HCT116 (cell line): ENCODE results near the gene E2F1. TPM values are rescaled to one million over a fixed set of nuclear protein-coding genes. Genes with fewer than 3 reads are reported as not detected.

Experiments used
- ATAC-seq: fragments of 200-7000 bp; cut with Tn5 transposase; 2 replicates; pipeline ENCODE4 v1.9.1; 2020; ENCODE audit warnings: mild to moderate bottlenecking, moderate library complexity
- BruUV-seq: library from RNA; stranded (reverse); fragments of 400-500 nt; replicated peaks from 2 replicates; lab custom pipeline; 2021; lab: Mats Ljungman, UMichigan
- CTCF ChIA-PET: fragments of 300-600 bp; sonication (Branson Sonifier 250); formaldehyde crosslinking; loops from one replicate; lab custom pipeline; 2021; ENCODE audit warnings: antibody characterized with exemption; lab: Charles Lee
- POLR2A ChIA-PET: fragments of 300-600, 350-600 bp; sonication (Branson Sonifier 250); formaldehyde crosslinking; loops from one replicate; lab custom pipeline; 2021; ENCODE audit warnings: antibody characterized with exemption; lab: Charles Lee
- RAD21 ChIA-PET, 2 experiments: fragments of 300-600 bp; sonication (Branson Sonifier 250); formaldehyde crosslinking; loops; one replicate each; lab custom pipeline; 2023; ENCODE audit warnings: low total read pairs in 2 of 2; ENCODE audit not compliant: uncharacterized antibody in 2 of 2, unreplicated experiment in 2 of 2, low non-redundant PET in 1 of 2; lab: Charles Lee
- DNase-seq: peaks from one replicate; pipeline ENCODE4 v3.0.0-alpha.2; 2010; ENCODE audit warnings: low read depth, low spot score
- H2AFZ ChIP-seq: fragments of 200-600 bp; shearing (Covaris generic), sonication (generic); 2 replicates; pipeline ENCODE4 v1.6.1; 2017; ENCODE audit warnings: low read depth, mixed run types, mixed read lengths, antibody characterized with exemption, low read length; ENCODE audit not compliant: poor library complexity, severe bottlenecking
- H3K27ac ChIP-seq: 2 replicates; pipeline ENCODE4 v1.5.1; 2012; ENCODE audit warnings: low read depth, low read length
- H3K27me3 ChIP-seq: fragments of 200-600 bp; sonication (generic); 2 replicates; pipeline ENCODE4 v1.6.1; 2016; ENCODE audit warnings: mixed run types, low read length, mixed read lengths; ENCODE audit not compliant: insufficient read depth
- H3K36me3 ChIP-seq, 2 experiments: fragments of 200-500 bp in 1 of 2; fragments of 200-600 bp in 1 of 2; sonication (Bioruptor generic) in 1 of 2; sonication (generic) in 1 of 2; 2 replicates each; pipeline versions ENCODE4 v1.5.1 to v1.6.1; 2014 to 2016; ENCODE audit warnings: low read length in 2 of 2, inconsistent platforms in 1 of 2, mixed read lengths in 1 of 2, mixed run types in 1 of 2; ENCODE audit not compliant: insufficient read depth in 2 of 2, control insufficient read depth in 1 of 2
- H3K4me1 ChIP-seq, 2 experiments: fragments of 200-600 bp in 1 of 2; sonication (generic) in 1 of 2; 2 replicates each; pipeline versions ENCODE4 v1.5.1 to v1.6.1; 2012 to 2017; ENCODE audit warnings: low read length in 2 of 2, inconsistent platforms in 1 of 2, mild to moderate bottlenecking in 1 of 2, mixed read lengths in 1 of 2, mixed run types in 1 of 2, moderate library complexity in 1 of 2; ENCODE audit not compliant: insufficient read depth in 2 of 2, control insufficient read depth in 1 of 2
- H3K4me2 ChIP-seq: fragments of 200-600 bp; sonication (generic); 2 replicates; pipeline ENCODE4 v1.6.1; 2017; ENCODE audit warnings: mixed run types, low read length, mixed read lengths
- H3K4me3 ChIP-seq, 2 experiments: fragments of 200-600 bp in 1 of 2; sonication (generic) in 1 of 2; replicated peaks in 1 of 2; 2 replicates each; pipeline ENCODE4 v1.5.1; 2011 to 2016; ENCODE audit warnings: low read length in 2 of 2, control low read depth in 1 of 2, low read depth in 1 of 2, mild to moderate bottlenecking in 1 of 2, mixed read lengths in 1 of 2, mixed run types in 1 of 2
- H3K79me2 ChIP-seq: fragments of 200-600 bp; sonication (generic); 2 replicates; pipeline ENCODE4 v1.6.1; 2017; ENCODE audit warnings: mild to moderate bottlenecking, mixed run types, low read length, moderate library complexity, mixed read lengths; ENCODE audit not compliant: insufficient read depth
- H3K9ac ChIP-seq: fragments of 200-600 bp; sonication (generic); 2 replicates; pipeline ENCODE4 v1.6.1; 2016; ENCODE audit warnings: low read length, mixed read lengths
- H3K9me2 ChIP-seq: fragments of 200-600 bp; sonication (generic), shearing (Covaris generic); 2 replicates; pipeline ENCODE4 v1.6.1; 2017; ENCODE audit warnings: mixed run types, mild to moderate bottlenecking, moderate library complexity; ENCODE audit not compliant: insufficient read depth
- H3K9me3 ChIP-seq, 2 experiments: fragments of 200-500 bp in 1 of 2; fragments of 200-600 bp in 1 of 2; sonication (Bioruptor generic) in 1 of 2; sonication (generic) in 1 of 2; 2 replicates each; pipeline ENCODE4 v1.6.1; 2014 to 2017; ENCODE audit warnings: low read length in 2 of 2, mixed read lengths in 2 of 2, inconsistent platforms in 1 of 2, low read depth in 1 of 2, mild to moderate bottlenecking in 1 of 2, mixed run types in 1 of 2, moderate library complexity in 1 of 2; ENCODE audit not compliant: control insufficient read depth in 1 of 2, insufficient read depth in 1 of 2
- H4K20me1 ChIP-seq: fragments of 200-600 bp; sonication (generic), shearing (Covaris generic); 2 replicates; pipeline ENCODE4 v1.6.1; 2017; ENCODE audit warnings: mixed run types, mild to moderate bottlenecking, moderate library complexity; ENCODE audit not compliant: insufficient read depth
- ATF3 ChIP-seq: IDR thresholded peaks from 2 replicates; pipeline ENCODE4 v1.6.1; 2012
- CBX3 ChIP-seq: IDR thresholded peaks from 2 replicates; pipeline ENCODE4 v1.6.1; 2012; ENCODE audit warnings: low read depth
- CEBPB ChIP-seq: IDR thresholded peaks from 2 replicates; pipeline ENCODE4 v1.6.1; 2012; ENCODE audit warnings: low read depth
- EGR1 ChIP-seq: IDR thresholded peaks from 2 replicates; pipeline ENCODE4 v1.6.1; 2012; ENCODE audit warnings: low read depth
- ELF1 ChIP-seq: IDR thresholded peaks from 2 replicates; pipeline ENCODE4 v1.6.1; 2012; ENCODE audit warnings: low read depth, borderline replicate concordance
- EZH2 ChIP-seq: fragments of 200-600 bp; sonication (generic); IDR thresholded peaks from 2 replicates; pipeline ENCODE4 v1.6.1; 2017; ENCODE audit warnings: antibody characterized with exemption, mixed run types
- EZH2phosphoT487 ChIP-seq: fragments of 200-600 bp; IDR thresholded peaks from 2 replicates; pipeline ENCODE4 v1.6.1; 2018; ENCODE audit warnings: antibody characterized with exemption, borderline replicate concordance
- POLR2A ChIP-seq: IDR thresholded peaks from 2 replicates; pipeline ENCODE4 v1.7.0; 2011; ENCODE audit warnings: borderline replicate concordance; ENCODE audit not compliant: insufficient read depth, insufficient read length; ENCODE audit errors: extremely low read depth
- POLR2AphosphoS5 ChIP-seq: IDR thresholded peaks from 2 replicates; pipeline ENCODE4 v1.6.1; 2011; ENCODE audit warnings: mild to moderate bottlenecking, low read depth, low read length, moderate library complexity
- RAD21 ChIP-seq: IDR thresholded peaks from 2 replicates; pipeline ENCODE4 v1.6.1; 2012; ENCODE audit warnings: low read depth, mild to moderate bottlenecking
- SIN3A ChIP-seq: IDR thresholded peaks from 2 replicates; pipeline ENCODE4 v1.6.1; 2012; ENCODE audit warnings: low read depth
- SP1 ChIP-seq: IDR thresholded peaks from 2 replicates; pipeline ENCODE4 v1.6.1; 2012; ENCODE audit warnings: low read depth
- SRF ChIP-seq: IDR thresholded peaks from 2 replicates; pipeline ENCODE4 v1.6.1; 2012; ENCODE audit warnings: low read depth
- TCF7L2 ChIP-seq: IDR thresholded peaks from 2 replicates; pipeline ENCODE4 v1.7.0; 2011; ENCODE audit warnings: borderline replicate concordance, inconsistent platforms; ENCODE audit not compliant: insufficient read depth, insufficient read length; ENCODE audit errors: extremely low read depth
- YY1 ChIP-seq: IDR thresholded peaks from 2 replicates; pipeline ENCODE4 v1.6.1; 2011; ENCODE audit warnings: low read length, low read depth, moderate library complexity, mild to moderate bottlenecking; ENCODE audit not compliant: insufficient replicate concordance; ENCODE audit errors: extremely low read depth
- ZBTB33 ChIP-seq: IDR thresholded peaks from 2 replicates; pipeline ENCODE4 v1.6.1; 2011; ENCODE audit warnings: mild to moderate bottlenecking, low read length, moderate library complexity; ENCODE audit not compliant: insufficient replicate concordance; ENCODE audit errors: extremely low read depth
- ZFX ChIP-seq: fragments of 450-650 bp; IDR thresholded peaks from 2 replicates; pipeline ENCODE4 v1.6.1; 2017
- intact Hi-C: fragments of 100-400 bp; cut with micrococcal nuclease; formaldehyde crosslinking; loops from 2 replicates; pipeline ENCODE4 v1.10.0; 2022
- total RNA-seq: library from RNA; stranded (reverse); gene quantifications from one replicate; pipeline ENCODE4 v1.2.1, GENCODE V29; 2021; ENCODE audit not compliant: unreplicated experiment
- TF ChIP-seq, protein P1 (sequence below): IDR thresholded peaks from 2 replicates; pipeline ENCODE4 v1.6.1; 2012; ENCODE audit warnings: low read depth
- TF ChIP-seq, protein P2 (sequence below), 3 experiments: fragments of 200-600 bp in 1 of 3; sonication (generic) in 1 of 3; IDR thresholded peaks in 2 of 3; conservative IDR thresholded peaks in 1 of 3; 2 replicates each; pipeline ENCODE4 v1.5.1; 2012 to 2017; ENCODE audit warnings: low read depth in 2 of 3, low read length in 2 of 3, antibody characterized with exemption in 1 of 3, borderline replicate concordance in 1 of 3, control low read depth in 1 of 3, mild to moderate bottlenecking in 1 of 3, mixed read lengths in 1 of 3, mixed run types in 1 of 3, moderate library complexity in 1 of 3; ENCODE audit not compliant: insufficient read depth in 1 of 3

Gene E2F1
- total RNA-seq, 1 experiment from 2014 or later: 30.9 TPM

GRCh38 chr20:33647603-33648395, 38.4 kb downstream of the E2F1 start:
- ChIA-PET CTCF (no interaction called here), POLR2A (no interaction called here), RAD21 (no interaction called here)
- Histone ChIP-seq H3K9ac (no peak overlapping the region), H3K27me3 (no peaks in the 10 kb centered on the region), H3K36me3 (peaks cover 0 to 5% of the 10 kb centered on the region in 2 experiments; a peak in 2 of 4 replicates), H3K4me1 (peaks cover 0 to 4% of the 10 kb centered on the region in 2 experiments; a peak in 1 of 4 replicates), H3K9me2 (no peaks in the 10 kb centered on the region), H3K79me2 (no peaks in the 10 kb centered on the region), H3K9me3 (no peaks in the 10 kb centered on the region), H3K4me2 (no peak overlapping the region), H4K20me1 (no peaks in the 10 kb centered on the region), H3K4me3 (no peak overlapping the region), H3K27ac (no peak overlapping the region), H2AFZ (no peak overlapping the region)
- DNase-seq (no peak), ATAC-seq (no peak)
- intact Hi-C loops: no loop called here
- BruUV-seq: no TSS peak
- no peak for TF ChIP-seq ELF1
- no peak for TF ChIP-seq EGR1
- TF ChIP-seq CEBPB: no peak
- no peak for TF ChIP-seq SP1
- no peak for TF ChIP-seq YY1
- no peak for TF ChIP-seq ZBTB33
- TF ChIP-seq ATF3: no peak
- TF ChIP-seq, protein P1, sequence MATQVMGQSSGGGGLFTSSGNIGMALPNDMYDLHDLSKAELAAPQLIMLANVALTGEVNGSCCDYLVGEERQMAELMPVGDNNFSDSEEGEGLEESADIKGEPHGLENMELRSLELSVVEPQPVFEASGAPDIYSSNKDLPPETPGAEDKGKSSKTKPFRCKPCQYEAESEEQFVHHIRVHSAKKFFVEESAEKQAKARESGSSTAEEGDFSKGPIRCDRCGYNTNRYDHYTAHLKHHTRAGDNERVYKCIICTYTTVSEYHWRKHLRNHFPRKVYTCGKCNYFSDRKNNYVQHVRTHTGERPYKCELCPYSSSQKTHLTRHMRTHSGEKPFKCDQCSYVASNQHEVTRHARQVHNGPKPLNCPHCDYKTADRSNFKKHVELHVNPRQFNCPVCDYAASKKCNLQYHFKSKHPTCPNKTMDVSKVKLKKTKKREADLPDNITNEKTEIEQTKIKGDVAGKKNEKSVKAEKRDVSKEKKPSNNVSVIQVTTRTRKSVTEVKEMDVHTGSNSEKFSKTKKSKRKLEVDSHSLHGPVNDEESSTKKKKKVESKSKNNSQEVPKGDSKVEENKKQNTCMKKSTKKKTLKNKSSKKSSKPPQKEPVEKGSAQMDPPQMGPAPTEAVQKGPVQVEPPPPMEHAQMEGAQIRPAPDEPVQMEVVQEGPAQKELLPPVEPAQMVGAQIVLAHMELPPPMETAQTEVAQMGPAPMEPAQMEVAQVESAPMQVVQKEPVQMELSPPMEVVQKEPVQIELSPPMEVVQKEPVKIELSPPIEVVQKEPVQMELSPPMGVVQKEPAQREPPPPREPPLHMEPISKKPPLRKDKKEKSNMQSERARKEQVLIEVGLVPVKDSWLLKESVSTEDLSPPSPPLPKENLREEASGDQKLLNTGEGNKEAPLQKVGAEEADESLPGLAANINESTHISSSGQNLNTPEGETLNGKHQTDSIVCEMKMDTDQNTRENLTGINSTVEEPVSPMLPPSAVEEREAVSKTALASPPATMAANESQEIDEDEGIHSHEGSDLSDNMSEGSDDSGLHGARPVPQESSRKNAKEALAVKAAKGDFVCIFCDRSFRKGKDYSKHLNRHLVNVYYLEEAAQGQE: no peak
- TF ChIP-seq RAD21: no peak
- no peak for TF ChIP-seq POLR2AphosphoS5
- TF ChIP-seq EZH2: no peak
- no peak for TF ChIP-seq SIN3A
- no peak for TF ChIP-seq ZFX
- no peak for TF ChIP-seq POLR2A
- no peak for TF ChIP-seq SRF
- no peak for TF ChIP-seq CBX3
- TF ChIP-seq, protein P2, sequence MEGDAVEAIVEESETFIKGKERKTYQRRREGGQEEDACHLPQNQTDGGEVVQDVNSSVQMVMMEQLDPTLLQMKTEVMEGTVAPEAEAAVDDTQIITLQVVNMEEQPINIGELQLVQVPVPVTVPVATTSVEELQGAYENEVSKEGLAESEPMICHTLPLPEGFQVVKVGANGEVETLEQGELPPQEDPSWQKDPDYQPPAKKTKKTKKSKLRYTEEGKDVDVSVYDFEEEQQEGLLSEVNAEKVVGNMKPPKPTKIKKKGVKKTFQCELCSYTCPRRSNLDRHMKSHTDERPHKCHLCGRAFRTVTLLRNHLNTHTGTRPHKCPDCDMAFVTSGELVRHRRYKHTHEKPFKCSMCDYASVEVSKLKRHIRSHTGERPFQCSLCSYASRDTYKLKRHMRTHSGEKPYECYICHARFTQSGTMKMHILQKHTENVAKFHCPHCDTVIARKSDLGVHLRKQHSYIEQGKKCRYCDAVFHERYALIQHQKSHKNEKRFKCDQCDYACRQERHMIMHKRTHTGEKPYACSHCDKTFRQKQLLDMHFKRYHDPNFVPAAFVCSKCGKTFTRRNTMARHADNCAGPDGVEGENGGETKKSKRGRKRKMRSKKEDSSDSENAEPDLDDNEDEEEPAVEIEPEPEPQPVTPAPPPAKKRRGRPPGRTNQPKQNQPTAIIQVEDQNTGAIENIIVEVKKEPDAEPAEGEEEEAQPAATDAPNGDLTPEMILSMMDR (IDR thresholded peaks at IDR 0.05 in 2 of 3, conservative IDR thresholded peaks at IDR 0.05 in 1 of 3; ENCODE audit: borderline replicate concordance in 1 of 3, insufficient read depth in 1 of 3, low read depth in 2 of 3, low read length in 2 of 3): no peak
- no peak for TF ChIP-seq TCF7L2
- no peak for TF ChIP-seq EZH2phosphoT487
